Activated T-helper 2 cell treated with anti-CD3 and anti-CD28 coated beads, Interferon-gamma antibody, Interleukin-2, Interleukin-4, amounts not matched to agents 10 μg/mL and 5 μg/mL and 100 μg/mL, durations not matched to agents 14 hours and 24 hours and 36 hours (primary cell): Measurements from ENCODE around the gene PARVG. TPM values are rescaled to one million over a fixed set of nuclear protein-coding genes. Genes with fewer than 3 reads are reported as not detected.

ENCODE experiments used
- DNase-seq: peaks from one replicate; pipeline ENCODE4 v3.0.0; 2021; ENCODE audit warnings: low spot score
- H3K27ac Mint-ChIP-seq: one replicate; pipeline ENCODE4 v1.8.0; 2021; ENCODE audit warnings: mixed read lengths
- H3K27me3 Mint-ChIP-seq: one replicate; pipeline ENCODE4 v1.8.0; 2021; ENCODE audit warnings: low read depth, mixed read lengths
- H3K36me3 Mint-ChIP-seq: one replicate; pipeline ENCODE4 v1.8.0; 2021; ENCODE audit warnings: low read depth, mixed read lengths
- H3K4me1 Mint-ChIP-seq: one replicate; pipeline ENCODE4 v1.8.0; 2021; ENCODE audit warnings: low read depth, mixed read lengths
- H3K4me3 Mint-ChIP-seq: one replicate; pipeline ENCODE4 v1.8.0; 2021; ENCODE audit warnings: low read depth, mild to moderate bottlenecking, moderate library complexity, mixed read lengths
- H3K9me3 Mint-ChIP-seq: one replicate; pipeline ENCODE4 v1.8.0; 2021; ENCODE audit warnings: mixed read lengths
- intact Hi-C: fragments of 100-400 bp; cut with micrococcal nuclease; formaldehyde crosslinking; loops from one replicate; pipeline ENCODE4 v1.15.1; 2023
- total RNA-seq: library from RNA; stranded (reverse); gene quantifications from 2 replicates; pipeline ENCODE4 v1.2.3, GENCODE V29; 2022

PARVG gene
- total RNA-seq, 1 donor from 2014 or later = 73.5 TPM

GRCh38 chr22:44143579-44143978 lies 37.1 kb upstream of the PARVG start:
- no peak overlapping the region for H3K27ac Mint-ChIP-seq
- intact Hi-C loops = no loop called here
- H3K36me3 Mint-ChIP-seq = peaks cover 28% of the 10 kb centered on the region
- H3K27me3 Mint-ChIP-seq = no peaks in the 10 kb centered on the region
- H3K4me3 Mint-ChIP-seq = no peak overlapping the region
- H3K4me1 Mint-ChIP-seq = no peaks in the 10 kb centered on the region
- H3K9me3 Mint-ChIP-seq = no peaks in the 10 kb centered on the region
- DNase-seq = no peak

DNA sequence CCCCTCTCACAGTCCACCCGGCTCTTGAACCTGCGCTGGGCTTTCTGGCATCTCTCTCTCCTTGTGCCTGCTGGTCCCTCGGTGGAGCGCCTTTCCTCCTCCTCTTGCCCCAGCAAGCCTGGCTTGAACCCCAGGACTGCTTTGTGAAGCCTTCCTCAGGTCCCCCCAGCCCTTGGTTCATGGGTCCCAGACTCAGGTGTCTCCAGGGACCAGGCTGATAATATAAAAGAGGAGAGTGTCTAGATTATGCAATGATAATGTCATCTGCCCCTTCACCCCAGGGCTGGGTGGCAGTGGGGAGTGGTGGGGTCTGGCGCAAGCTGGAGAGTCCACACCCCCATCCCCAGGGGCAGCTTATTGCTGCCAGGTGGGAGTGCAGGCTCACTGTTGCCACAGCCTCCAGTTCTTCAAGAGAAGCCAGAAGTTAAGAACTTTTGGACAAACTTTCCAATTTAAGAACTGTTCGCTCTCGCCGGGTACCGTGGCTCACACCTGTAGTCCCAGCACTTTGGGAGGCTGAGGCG lies 36.6 kb upstream of the PARVG start:
- Mint-ChIP-seq H3K27ac (no peak overlapping the region), H3K4me3 (no peak overlapping the region), H3K36me3 (peaks cover 23% of the 10 kb centered on the region), H3K9me3 (no peaks in the 10 kb centered on the region), H3K27me3 (no peaks in the 10 kb centered on the region), H3K4me1 (no peaks in the 10 kb centered on the region)
- intact Hi-C loops = no loop called here
- DNase-seq = no peak

DNA sequence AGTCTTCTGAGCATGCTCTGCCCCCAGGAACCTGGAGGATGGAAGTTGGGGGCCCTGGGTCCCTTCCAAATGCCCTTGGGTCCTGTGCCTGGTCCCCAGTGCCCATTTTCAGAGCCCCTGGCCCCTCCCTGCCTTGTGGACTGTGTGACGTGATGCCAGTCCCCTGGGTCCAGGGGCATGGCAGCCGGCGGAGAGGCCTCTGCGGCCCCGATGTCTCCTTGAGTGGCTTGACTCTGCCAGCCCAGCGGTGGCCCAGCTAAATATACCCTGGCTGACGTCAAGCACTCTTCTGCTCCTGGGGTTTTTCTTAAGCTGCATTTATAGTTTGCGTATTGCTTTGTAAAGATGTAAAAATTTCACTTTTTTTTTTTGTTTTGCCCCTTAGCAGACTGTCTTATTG lies 35.2 kb upstream of the PARVG start:
- H3K27me3 Mint-ChIP-seq = no peaks in the 10 kb centered on the region
- H3K9me3 Mint-ChIP-seq = no peaks in the 10 kb centered on the region
- H3K27ac Mint-ChIP-seq = no peak overlapping the region
- peaks cover 15% of the 10 kb centered on the region for H3K36me3 Mint-ChIP-seq
- DNase-seq = no peak
- no peaks in the 10 kb centered on the region for H3K4me1 Mint-ChIP-seq
- intact Hi-C loops = no loop called here
- H3K4me3 Mint-ChIP-seq = no peak overlapping the region

DNA sequence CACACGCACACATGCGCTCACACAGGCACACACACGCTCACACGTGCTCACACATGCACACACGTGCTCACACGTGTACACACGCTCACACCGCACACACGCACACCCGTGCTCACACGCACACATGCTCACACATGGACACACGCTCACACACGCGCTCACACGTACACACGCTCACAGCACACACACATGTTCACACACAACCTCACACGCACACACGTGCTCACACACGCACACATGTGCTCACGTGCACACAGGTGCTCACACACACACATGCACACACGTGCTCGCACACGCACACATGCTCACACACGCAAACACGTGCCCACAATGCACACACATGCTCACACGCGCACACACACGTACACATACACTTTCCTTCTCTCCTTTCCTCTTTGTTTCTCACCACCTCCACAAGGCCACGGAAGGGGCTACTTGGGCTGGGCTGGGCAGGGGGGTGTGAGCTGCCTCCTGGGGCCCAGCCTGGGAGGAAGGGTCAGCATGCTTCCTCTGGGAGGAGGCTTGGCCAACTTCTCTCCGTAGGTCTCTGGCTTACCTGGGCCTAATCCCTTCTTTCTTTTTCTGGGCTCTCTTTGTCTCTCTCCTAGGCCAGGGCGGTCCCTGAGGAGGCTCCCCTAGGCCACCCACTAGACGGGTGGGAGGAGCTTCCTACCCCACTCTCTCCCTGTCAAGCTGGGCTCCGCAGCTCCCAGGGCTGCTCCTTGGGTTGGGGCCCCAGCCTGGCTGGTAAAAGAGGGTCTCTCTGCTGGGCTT lies 34.5 kb upstream of the PARVG start:
- Mint-ChIP-seq H3K4me3 (no peak overlapping the region), H3K36me3 (peaks cover 18% of the 10 kb centered on the region), H3K9me3 (no peaks in the 10 kb centered on the region), H3K27me3 (no peaks in the 10 kb centered on the region), H3K4me1 (no peaks in the 10 kb centered on the region), H3K27ac (no peak overlapping the region)
- no peak for DNase-seq
- intact Hi-C loops = no loop called here

GRCh38 chr22:44147008-44147645 lies 33.6 kb upstream of the PARVG start:
- intact Hi-C loops = no loop called here
- Mint-ChIP-seq H3K4me3 (no peak overlapping the region), H3K27me3 (no peaks in the 10 kb centered on the region), H3K27ac (no peak overlapping the region), H3K9me3 (no peaks in the 10 kb centered on the region), H3K36me3 (peaks cover 12% of the 10 kb centered on the region), H3K4me1 (no peaks in the 10 kb centered on the region)
- no peak for DNase-seq

GRCh38 chr22:44147821-44148574 lies 32.7 kb upstream of the PARVG start:
- intact Hi-C loops = no loop called here
- no peak overlapping the region for H3K4me3 Mint-ChIP-seq
- H3K27me3 Mint-ChIP-seq = no peaks in the 10 kb centered on the region
- H3K27ac Mint-ChIP-seq = no peak overlapping the region
- H3K36me3 Mint-ChIP-seq = peaks cover 19% of the 10 kb centered on the region
- no peaks in the 10 kb centered on the region for H3K9me3 Mint-ChIP-seq
- no peaks in the 10 kb centered on the region for H3K4me1 Mint-ChIP-seq
- DNase-seq = no peak

- no peaks in the 10 kb centered on the region for H3K27me3 Mint-ChIP-seq
- no peak overlapping the region for H3K27ac Mint-ChIP-seq
- H3K36me3 Mint-ChIP-seq = peaks cover 16% of the 10 kb centered on the region
- H3K4me1 Mint-ChIP-seq = no peaks in the 10 kb centered on the region
- H3K9me3 Mint-ChIP-seq = no peaks in the 10 kb centered on the region
- no peak for DNase-seq
- no peak overlapping the region for H3K4me3 Mint-ChIP-seq
- intact Hi-C loops = no loop called here
These were observed 29.0 kb upstream of the PARVG start for GRCh38 chr22:44151676-44152075.

- no peaks in the 10 kb centered on the region for H3K4me1 Mint-ChIP-seq
- H3K27me3 Mint-ChIP-seq = no peaks in the 10 kb centered on the region
- no peak overlapping the region for H3K4me3 Mint-ChIP-seq
- H3K27ac Mint-ChIP-seq = no peak overlapping the region
- no peak for DNase-seq
- H3K36me3 Mint-ChIP-seq = peaks cover 26% of the 10 kb centered on the region
- intact Hi-C loops = no loop called here
- H3K9me3 Mint-ChIP-seq = no peaks in the 10 kb centered on the region
These were observed 27.0 kb upstream of the PARVG start for GRCh38 chr22:44153710-44154109.

DNA sequence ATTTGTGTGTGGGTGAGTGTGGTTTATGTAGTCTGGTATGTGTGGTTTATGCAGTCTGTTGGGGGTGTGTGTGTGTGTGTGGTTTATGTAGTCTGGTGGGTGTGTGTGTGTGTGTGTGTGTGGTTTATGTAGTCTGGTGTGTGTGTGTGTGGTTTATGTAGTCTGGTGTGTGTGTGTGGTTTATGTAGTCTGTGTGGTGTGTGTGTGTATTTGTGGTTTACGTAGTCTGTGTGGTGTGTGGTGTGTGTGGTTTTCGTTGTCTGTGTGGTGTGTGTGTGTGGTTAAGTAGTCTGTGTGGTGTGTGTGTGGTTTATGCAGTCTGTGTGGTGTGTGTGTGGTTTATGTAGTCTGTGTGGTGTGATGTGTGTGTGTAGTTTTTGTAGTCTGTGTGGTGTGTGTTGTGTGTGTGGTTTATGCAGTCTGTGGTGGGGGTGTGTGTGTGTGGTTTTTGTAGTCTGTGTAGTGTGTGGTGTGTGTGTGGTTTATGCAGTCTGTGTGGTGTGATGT lies 26.2 kb upstream of the PARVG start:
- DNase-seq = no peak
- H3K4me1 Mint-ChIP-seq = no peaks in the 10 kb centered on the region
- intact Hi-C loops = no loop called here
- H3K9me3 Mint-ChIP-seq = no peaks in the 10 kb centered on the region
- no peak overlapping the region for H3K27ac Mint-ChIP-seq
- H3K27me3 Mint-ChIP-seq = no peaks in the 10 kb centered on the region
- H3K4me3 Mint-ChIP-seq = no peak overlapping the region
- H3K36me3 Mint-ChIP-seq = peaks cover 28% of the 10 kb centered on the region

- no peaks in the 10 kb centered on the region for H3K4me1 Mint-ChIP-seq
These were observed 25.6 kb upstream of the PARVG start for GRCh38 chr22:44155115-44155514.

DNA sequence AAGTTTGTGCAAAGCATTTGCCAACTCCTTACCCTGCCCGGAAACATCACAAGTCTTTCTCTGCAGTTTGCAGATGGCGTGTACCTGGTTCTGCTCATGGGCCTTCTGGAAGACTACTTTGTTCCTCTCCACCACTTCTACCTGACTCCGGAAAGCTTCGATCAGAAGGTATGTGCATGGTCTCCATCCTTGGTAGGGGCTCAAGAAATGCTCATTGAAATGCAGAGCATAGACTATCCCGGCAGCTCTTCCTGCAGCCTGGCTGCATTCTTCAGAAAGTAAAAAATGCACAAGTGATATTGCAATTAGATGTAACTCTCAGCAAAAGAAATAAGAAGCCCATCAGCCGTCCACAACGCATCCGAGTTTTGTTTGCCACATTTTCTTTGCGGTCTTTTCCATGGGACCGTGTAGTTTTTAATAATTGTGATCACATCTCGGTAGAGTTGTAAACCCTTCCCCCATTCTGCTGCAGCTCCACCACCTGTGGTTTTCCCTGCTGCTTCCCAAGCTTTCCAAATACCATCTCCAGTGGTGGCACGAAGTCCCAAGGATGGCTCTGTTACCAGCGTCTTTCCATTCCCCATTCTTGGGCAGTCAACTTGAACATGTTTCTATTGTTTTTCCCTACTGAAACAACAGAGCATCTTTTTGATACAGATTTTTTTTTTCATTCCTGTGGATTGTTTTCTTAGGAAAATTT lies 22.7 kb upstream of the PARVG start:
- Mint-ChIP-seq H3K4me3 (no peak overlapping the region), H3K4me1 (no peaks in the 10 kb centered on the region), H3K9me3 (no peaks in the 10 kb centered on the region), H3K36me3 (peaks cover 23% of the 10 kb centered on the region), H3K27me3 (no peaks in the 10 kb centered on the region), H3K27ac (no peak overlapping the region)
- no peak for DNase-seq
- intact Hi-C loops = no loop called here

More at GRCh38 chr22:44155115-44155514, 25.6 kb upstream of the PARVG start:
- peaks cover 29% of the 10 kb centered on the region for H3K36me3 Mint-ChIP-seq
- intact Hi-C loops = no loop called here
- no peak overlapping the region for H3K27ac Mint-ChIP-seq
- DNase-seq = no peak
- H3K27me3 Mint-ChIP-seq = no peaks in the 10 kb centered on the region
- H3K4me3 Mint-ChIP-seq = no peak overlapping the region
- no peaks in the 10 kb centered on the region for H3K9me3 Mint-ChIP-seq

DNA sequence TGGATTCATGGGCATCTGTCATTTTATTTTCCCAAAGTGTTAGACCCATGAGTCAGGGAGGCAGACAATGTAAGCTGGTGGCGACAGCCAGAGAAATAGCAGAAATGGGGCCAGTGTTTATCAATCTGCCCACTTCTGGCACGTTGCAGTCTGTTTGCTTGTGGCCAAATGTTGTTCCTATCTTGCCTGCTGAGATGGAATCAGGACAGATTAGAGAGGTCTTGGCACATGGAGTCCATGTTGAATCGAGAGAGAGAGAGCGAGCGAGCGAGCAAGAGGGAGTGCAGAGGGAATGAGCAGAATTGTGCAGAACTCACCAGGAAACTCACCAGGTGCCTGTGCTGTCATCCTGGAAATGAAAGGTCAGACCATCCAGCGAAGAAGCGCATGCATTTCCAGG lies 21.9 kb upstream of the PARVG start:
- DNase-seq = no peak
- Mint-ChIP-seq H3K4me1 (no peaks in the 10 kb centered on the region), H3K27me3 (no peaks in the 10 kb centered on the region), H3K27ac (no peak overlapping the region), H3K4me3 (no peak overlapping the region), H3K36me3 (peaks cover 23% of the 10 kb centered on the region), H3K9me3 (no peaks in the 10 kb centered on the region)
- intact Hi-C loops = no loop called here
